Endothelial cell (in vitro differentiated cells): ENCODE data around the gene RNF11. TPM values are rescaled to one million over a fixed set of nuclear protein-coding genes. Genes with fewer than 3 reads are reported as not detected.

ENCODE experiments used
- DNase-seq: peaks from one replicate; pipeline ENCODE4 v3.0.0; 2021; ENCODE audit warnings: low spot score
- H3K27ac Mint-ChIP-seq: one replicate; pipeline ENCODE4 v1.8.0; 2021; ENCODE audit warnings: mixed read lengths, inconsistent platforms; ENCODE audit not compliant: unreplicated experiment
- H3K27me3 Mint-ChIP-seq: one replicate; pipeline ENCODE4 v1.8.0; 2021; ENCODE audit warnings: mild to moderate bottlenecking, moderate library complexity, mixed read lengths, inconsistent platforms; ENCODE audit not compliant: unreplicated experiment
- H3K36me3 Mint-ChIP-seq: one replicate; pipeline ENCODE4 v1.8.0; 2021; ENCODE audit warnings: mild to moderate bottlenecking, low read depth, mixed read lengths, inconsistent platforms; ENCODE audit not compliant: unreplicated experiment
- H3K4me1 Mint-ChIP-seq: one replicate; pipeline ENCODE4 v1.8.0; 2021; ENCODE audit warnings: mild to moderate bottlenecking, mixed read lengths, inconsistent platforms; ENCODE audit not compliant: unreplicated experiment
- H3K4me3 Mint-ChIP-seq: one replicate; pipeline ENCODE4 v1.8.0; 2021; ENCODE audit warnings: mild to moderate bottlenecking, mixed read lengths, inconsistent platforms; ENCODE audit not compliant: unreplicated experiment
- H3K9me3 Mint-ChIP-seq: one replicate; pipeline ENCODE4 v1.8.0; 2021; ENCODE audit warnings: mixed read lengths, inconsistent platforms; ENCODE audit not compliant: unreplicated experiment
- CTCF ChIP-seq: fragments of 200-600 bp; sonication (generic); IDR thresholded peaks from one replicate; pipeline ENCODE4 v1.5.0; 2021; ENCODE audit warnings: antibody characterized with exemption; ENCODE audit not compliant: unreplicated experiment
- total RNA-seq: library from RNA; stranded (reverse); fragmentation: NEBNext Ultra II Directional; extraction: Animal tissue kit (Norgen Biotek cat#: 25700); gene quantifications from one replicate; pipeline ENCODE4 v1.2.1, GENCODE V29; 2021; ENCODE audit not compliant: unreplicated experiment

RNF11 gene
- total RNA-seq, 1 donor from 2014 or later, result 74.1 TPM

GRCh38 chr1:51303751-51304251 is 67.7 kb downstream of the RNF11 start:
- no peak overlapping the region for H3K27ac Mint-ChIP-seq
- peaks cover 4% of the 10 kb centered on the region for H3K4me1 Mint-ChIP-seq
- TF ChIP-seq CTCF, result no peak
- DNase-seq, result no peak
- H3K9me3 Mint-ChIP-seq, result no peaks in the 10 kb centered on the region
- H3K36me3 Mint-ChIP-seq, result peaks cover 4% of the 10 kb centered on the region
- H3K27me3 Mint-ChIP-seq, result peaks cover 3% of the 10 kb centered on the region
- H3K4me3 Mint-ChIP-seq, result no peak overlapping the region

GRCh38 chr1:51304360-51304759 is 68.3 kb downstream of the RNF11 start:
- DNase-seq, result no peak
- Mint-ChIP-seq H3K9me3 (no peaks in the 10 kb centered on the region), H3K4me1 (peaks cover 4% of the 10 kb centered on the region), H3K36me3 (peaks cover 4% of the 10 kb centered on the region), H3K27ac (no peak overlapping the region), H3K4me3 (no peak overlapping the region), H3K27me3 (peaks cover 3% of the 10 kb centered on the region)
- no peak for TF ChIP-seq CTCF

GRCh38 chr1:51305371-51305823 is 69.3 kb downstream of the RNF11 start:
- peaks cover 3% of the 10 kb centered on the region for H3K27me3 Mint-ChIP-seq
- DNase-seq, result no peak
- no peaks in the 10 kb centered on the region for H3K9me3 Mint-ChIP-seq
- TF ChIP-seq CTCF, result no peak
- H3K4me3 Mint-ChIP-seq, result no peak overlapping the region
- H3K36me3 Mint-ChIP-seq, result peaks cover 4% of the 10 kb centered on the region
- H3K4me1 Mint-ChIP-seq, result peaks cover 4% of the 10 kb centered on the region
- no peak overlapping the region for H3K27ac Mint-ChIP-seq

GRCh38 chr1:51306950-51307349 is 70.9 kb downstream of the RNF11 start:
- no peaks in the 10 kb centered on the region for H3K36me3 Mint-ChIP-seq
- TF ChIP-seq CTCF, result no peak
- no peaks in the 10 kb centered on the region for H3K9me3 Mint-ChIP-seq
- H3K27ac Mint-ChIP-seq, result no peak overlapping the region
- peaks cover 8% of the 10 kb centered on the region for H3K27me3 Mint-ChIP-seq
- DNase-seq, result no peak
- no peak overlapping the region for H3K4me3 Mint-ChIP-seq
- peaks cover 18% of the 10 kb centered on the region for H3K4me1 Mint-ChIP-seq

- H3K27me3 Mint-ChIP-seq, result peaks cover 10% of the 10 kb centered on the region
- no peak for TF ChIP-seq CTCF
- no peaks in the 10 kb centered on the region for H3K9me3 Mint-ChIP-seq
- H3K27ac Mint-ChIP-seq, result no peak overlapping the region
- no peak overlapping the region for H3K4me3 Mint-ChIP-seq
- peaks cover 26% of the 10 kb centered on the region for H3K4me1 Mint-ChIP-seq
- no peak for DNase-seq
- no peaks in the 10 kb centered on the region for H3K36me3 Mint-ChIP-seq
Observed at GRCh38 chr1:51308636-51309035, 72.6 kb downstream of the RNF11 start.
